GM12878 (cell line): Measurements from ENCODE around the gene MAPK8IP3. TPM values are rescaled to one million over a fixed set of nuclear protein-coding genes. Genes with fewer than 3 reads are reported as not detected.

Experiments used
- ATAC-seq: fragments of 200-7000 bp; cut with Tn5 transposase; 3 replicates; pipeline ENCODE4 v1.9.1; 2020; ENCODE audit warnings: mild to moderate bottlenecking, moderate library complexity
- BruUV-seq: library from RNA; stranded (reverse); fragments of 400-500 nt; replicated peaks from 2 replicates; lab custom pipeline; 2021; lab: Mats Ljungman, UMichigan
- CTCF ChIA-PET: fragments of 300-600 bp; sonication (Branson Sonifier 250); formaldehyde crosslinking; extraction: SDS; loops from one replicate; lab custom pipeline; 2021; ENCODE audit warnings: inconsistent platforms; lab: Yijun Ruan, JAX
- POLR2A ChIA-PET: fragments of 350-600 bp; formaldehyde crosslinking; extraction: SDS; loops from one replicate; lab custom pipeline; 2021; ENCODE audit warnings: inconsistent platforms; lab: Charles Lee
- RAD21 ChIA-PET: fragments of 300-600 bp; sonication (Branson Sonifier 250); formaldehyde crosslinking; loops from one replicate; lab custom pipeline; 2023; ENCODE audit warnings: antibody characterized with exemption; ENCODE audit not compliant: unreplicated experiment; lab: Charles Lee
- SMC1A ChIA-PET: fragments of 300-600 bp; sonication (Branson Sonifier 250); formaldehyde crosslinking; loops from one replicate; lab custom pipeline; 2023; ENCODE audit not compliant: unreplicated experiment, uncharacterized antibody; lab: Charles Lee
- DNase-seq: peaks from one replicate; pipeline ENCODE4 v3.0.0-alpha.2; 2011; ENCODE audit warnings: low read depth, low spot score
- FAIRE-seq: peaks from 3 replicates; lab custom pipeline; 2011; peaks lifted over from hg19 to GRCh38; lab: Jason Lieb, UNC
- H2AFZ ChIP-seq: 2 replicates; pipeline ENCODE4 v1.6.0; 2011; ENCODE audit warnings: low read depth, low read length, control low read depth; ENCODE audit not compliant: control insufficient read depth
- H3K27ac ChIP-seq: 2 replicates; pipeline ENCODE4 v1.5.1; 2011; ENCODE audit warnings: control low read depth; ENCODE audit not compliant: control insufficient read depth, insufficient read depth
- H3K27me3 ChIP-seq, 2 experiments: replicated peaks in 1 of 2; 2 replicates each; pipeline versions ENCODE4 v1.6.0 to v1.6.1; 2011; ENCODE audit warnings: low read length in 1 of 2; ENCODE audit not compliant: control insufficient read depth in 2 of 2, insufficient read depth in 2 of 2
- H3K36me3 ChIP-seq, 2 experiments: 2 replicates each; pipeline ENCODE4 v1.5.1; 2011; ENCODE audit warnings: low read length in 1 of 2; ENCODE audit not compliant: control insufficient read depth in 2 of 2, insufficient read depth in 2 of 2
- H3K4me1 ChIP-seq: 2 replicates; pipeline ENCODE4 v1.6.1; 2011; ENCODE audit warnings: mild to moderate bottlenecking, low read length, moderate library complexity, mixed read lengths; ENCODE audit not compliant: control insufficient read depth, insufficient read depth
- H3K4me2 ChIP-seq: 2 replicates; pipeline ENCODE4 v1.6.0; 2011; ENCODE audit warnings: control low read depth; ENCODE audit not compliant: control insufficient read depth, insufficient read depth
- H3K4me3 ChIP-seq: fragments of 200-600 bp; sonication (generic); 2 replicates; pipeline ENCODE4 v1.5.1; 2016
- H3K79me2 ChIP-seq: 2 replicates; pipeline ENCODE4 v1.6.0; 2011; ENCODE audit warnings: low read length; ENCODE audit not compliant: control insufficient read depth, insufficient read depth
- H3K9ac ChIP-seq: 2 replicates; pipeline ENCODE4 v1.8.0; 2011; ENCODE audit warnings: low read length, control low read depth, mixed read lengths; ENCODE audit not compliant: control insufficient read depth, insufficient read depth
- H3K9me3 ChIP-seq: replicated peaks from 3 replicates; pipeline ENCODE4 v1.5.1; 2011; ENCODE audit warnings: mild to moderate bottlenecking, low read length; ENCODE audit not compliant: control insufficient read depth, insufficient read depth
- H4K20me1 ChIP-seq: 2 replicates; pipeline ENCODE4 v1.6.0; 2011; ENCODE audit not compliant: control insufficient read depth, insufficient read depth
- FOXM1 ChIP-seq: IDR thresholded peaks from 2 replicates; pipeline ENCODE4 v1.6.1; 2012; ENCODE audit warnings: low read depth, mild to moderate bottlenecking, inconsistent platforms, low read length, moderate library complexity
- POLR2AphosphoS5 ChIP-seq: IDR thresholded peaks from 2 replicates; pipeline ENCODE4 v1.6.1; 2011; ENCODE audit warnings: mild to moderate bottlenecking, low read length, inconsistent platforms
- ZNF217 ChIP-seq: fragments of 450-650 bp; IDR thresholded peaks from 2 replicates; pipeline ENCODE4 v1.6.1; 2017; ENCODE audit warnings: antibody characterized with exemption, mild to moderate bottlenecking
- WGBS: methylation state at CpG from one replicate; pipeline ENCODE4 v1.1.6; 2016; ENCODE audit warnings: low lambda C conversion rate; ENCODE audit not compliant: insufficient replicate concordance, insufficient coverage; ENCODE audit errors: missing lambda C conversion rate; 5-methylcytosine and 5-hydroxymethylcytosine counted together
- in situ Hi-C: fragments of 300-500 bp; cut with MboI; formaldehyde crosslinking; loops from 9 replicates; pipeline ENCODE4 v1.14.3; 2018; ENCODE audit warnings: mixed read lengths
- intact Hi-C: fragments of 100-400 bp; cut with micrococcal nuclease; formaldehyde crosslinking; loops from one replicate; pipeline ENCODE4 v1.14.2; 2022; ENCODE audit not compliant: unreplicated experiment
- polyA plus RNA-seq, 11 experiments: library from polyadenylated mRNA; depleted of rRNA in 4 of 11; unstranded in 6 of 11; stranded (reverse) in 5 of 11; fragments of >200 nt; fragmentation: Nextera tagmentation in 4 of 11; fragmentation: Illumina TruSeq in 1 of 11; extraction: Ambion mirVana in 4 of 11; extraction: Trizol in 1 of 11; gene quantifications; 1 replicate in 1 of 11; 2 replicates in 10 of 11; pipeline versions ENCODE4 v1.2.1 to v1.2.3, GENCODE V29; 2011 to 2016; ENCODE audit warnings: inconsistent platforms in 2 of 11, missing spikeins in 2 of 11, low read depth in 1 of 11
- total RNA-seq, 4 experiments: library from RNA; depleted of rRNA in 3 of 4; stranded (reverse); fragments of >200 nt in 3 of 4; fragmentation: Illumina TruSeq in 1 of 4; extraction: Trizol in 1 of 4; gene quantifications; 2 replicates each; pipeline versions ENCODE4 v1.2.1 to v1.2.3, GENCODE V29; 2013 to 2021
- TF ChIP-seq, protein P1 (sequence below): IDR thresholded peaks from 2 replicates; pipeline ENCODE4 v1.6.1; 2011; ENCODE audit warnings: low read depth, low read length, improper control_type of control experiment, borderline replicate concordance

MAPK8IP3 gene
- total and polyA plus RNA-seq, 10 of the 15 experiments (the other 5 are each of a cell fraction or from before 2014, with no cell fraction given), result 0.06 to 67.9 (median 18.2) TPM

DNA sequence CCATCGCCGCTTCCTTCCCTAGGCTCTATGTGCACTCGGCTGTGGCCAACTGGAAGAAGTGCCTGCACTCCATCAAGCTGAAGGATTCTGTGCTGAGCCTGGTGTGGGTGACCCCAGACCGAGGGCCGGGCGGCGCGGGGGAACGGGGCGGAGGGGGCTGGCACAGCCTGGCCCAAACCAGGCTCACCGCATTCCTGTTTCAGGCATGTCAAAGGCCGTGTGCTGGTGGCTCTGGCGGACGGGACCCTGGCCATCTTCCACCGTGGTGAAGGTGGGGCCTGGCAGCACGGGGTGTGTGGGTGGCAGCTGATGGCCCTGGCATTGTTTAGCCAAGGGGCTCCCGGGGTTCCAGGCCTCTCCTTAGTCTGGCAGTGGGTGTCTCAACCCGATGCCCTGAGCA lies 60.7 kb downstream of the MAPK8IP3 start (continued):
- TF ChIP-seq, protein P1, sequence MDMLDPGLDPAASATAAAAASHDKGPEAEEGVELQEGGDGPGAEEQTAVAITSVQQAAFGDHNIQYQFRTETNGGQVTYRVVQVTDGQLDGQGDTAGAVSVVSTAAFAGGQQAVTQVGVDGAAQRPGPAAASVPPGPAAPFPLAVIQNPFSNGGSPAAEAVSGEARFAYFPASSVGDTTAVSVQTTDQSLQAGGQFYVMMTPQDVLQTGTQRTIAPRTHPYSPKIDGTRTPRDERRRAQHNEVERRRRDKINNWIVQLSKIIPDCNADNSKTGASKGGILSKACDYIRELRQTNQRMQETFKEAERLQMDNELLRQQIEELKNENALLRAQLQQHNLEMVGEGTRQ, result no peak

DNA sequence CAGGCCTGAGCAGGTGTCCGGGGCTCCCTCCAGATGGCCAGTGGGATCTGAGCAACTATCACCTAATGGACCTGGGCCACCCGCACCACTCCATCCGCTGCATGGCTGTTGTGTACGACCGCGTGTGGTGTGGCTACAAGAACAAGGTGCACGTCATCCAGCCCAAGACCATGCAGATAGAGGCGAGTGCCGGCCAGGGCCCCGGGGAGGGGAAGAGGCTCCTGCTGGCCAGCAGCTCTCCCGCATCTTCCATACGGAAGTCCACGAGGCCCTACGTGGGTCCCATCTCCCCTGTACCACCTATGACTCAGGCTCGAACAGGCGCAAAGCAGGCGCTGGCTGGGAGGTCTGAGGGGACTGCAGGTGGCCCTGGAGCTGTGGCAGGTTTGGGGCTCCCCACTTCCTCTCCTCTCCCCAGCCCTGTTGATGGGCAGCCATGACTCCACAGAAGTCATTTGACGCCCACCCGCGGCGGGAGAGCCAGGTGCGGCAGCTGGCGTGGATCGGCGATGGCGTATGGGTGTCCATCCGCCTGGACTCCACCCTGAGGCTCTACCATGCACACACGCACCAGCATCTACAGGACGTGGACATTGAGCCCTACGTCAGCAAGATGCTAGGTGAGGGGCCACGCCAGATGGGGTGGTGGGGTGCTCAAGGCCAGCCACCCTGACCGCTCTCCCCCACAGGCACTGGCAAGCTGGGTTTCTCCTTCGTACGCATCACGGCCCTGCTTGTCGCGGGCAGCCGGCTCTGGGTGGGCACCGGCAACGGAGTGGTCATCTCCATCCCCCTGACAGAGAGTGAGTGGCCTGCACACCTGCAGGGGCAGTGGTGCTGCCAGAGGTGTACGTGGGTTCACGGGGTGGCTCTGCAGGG lies 61.4 kb downstream of the MAPK8IP3 start:
- 96% methylated on average over 41 of the region's 42 CpGs for WGBS
- no peaks in the 10 kb centered on the region for H3K27me3 ChIP-seq
- ChIA-PET RAD21 (no interaction called here), SMC1A (no interaction called here), POLR2A (no interaction called here), CTCF (no interaction called here)
- ATAC-seq (no peak), FAIRE-seq (no peak), DNase-seq (no peak)
- H3K4me3 ChIP-seq, result no peak overlapping the region
- no peaks in the 10 kb centered on the region for H4K20me1 ChIP-seq
- H3K36me3 ChIP-seq, result peaks cover 0 to 27% of the 10 kb centered on the region in 2 experiments; a peak in 3 of 4 replicates
- no peak overlapping the region for H3K4me2 ChIP-seq
- H3K4me1 ChIP-seq, result peaks cover 4% of the 10 kb centered on the region
- intact Hi-C loops (no loop called here), in situ Hi-C loops (no loop called here)
- TF ChIP-seq FOXM1 (no peak), POLR2AphosphoS5 (peak; percentile 13; the same call in 1 of the 2 replicates), ZNF217 (no peak)
- BruUV-seq, result no TSS peak
- H3K9ac ChIP-seq, result no peak overlapping the region
- no peak overlapping the region for H3K27ac ChIP-seq
- no peaks in the 10 kb centered on the region for H3K9me3 ChIP-seq
- H3K79me2 ChIP-seq, result peaks cover 19% of the 10 kb centered on the region
- no peak overlapping the region for H2AFZ ChIP-seq
